Bladder microvascular endothelial cell (primary cell): ENCODE data around the gene CASP7. TPM values are rescaled to one million over a fixed set of nuclear protein-coding genes. Genes with fewer than 3 reads are reported as not detected.

ENCODE experiments used
- total RNA-seq: library from RNA; depleted of rRNA; stranded (reverse); fragments of >200 nt; gene quantifications from 2 replicates; pipeline ENCODE4 v1.2.3, GENCODE V29; 2014

CASP7 gene
- total RNA-seq: 47.6 and 109 TPM in 2 replicates

GRCh38 chr10:113679463-113680189 lies at the start of gene CASP7:
CASP7 (plus strand) TSS chr10:113679912; CDS start chr10:113697494, 17,582 bp downstream.

GRCh38 chr10:113663908-113664307 lies 15.8 kb upstream of the CASP7 start, which contains the start of gene NRAP:
NRAP (minus strand) TSS chr10:113664041; CDS start chr10:113663882, 159 bp downstream.

GRCh38 chr10:113751181-113751732 lies 71.5 kb downstream of the CASP7 start, which contains the start of gene PLEKHS1:
PLEKHS1 (plus strand) TSS chr10:113751682; CDS start chr10:113755278, 3,596 bp downstream.

Other genes with a start within 250 kb of the CASP7 start
- under 0.01 TPM in 1 of 2 replicates, not detected in the other for gene HABP2, start 126.9 kb upstream of the CASP7 start, total RNA-seq
- gene NRAP, start 15.9 kb upstream of the CASP7 start, total RNA-seq: not detected in 2 replicates
- not detected in 2 replicates for gene PLEKHS1, start 71.8 kb downstream of the CASP7 start, total RNA-seq
- 5.2 and 9.1 TPM in 2 replicates for gene DCLRE1A, start 174.2 kb downstream of the CASP7 start, total RNA-seq
- gene NHLRC2, start 174.7 kb downstream of the CASP7 start, total RNA-seq: 6.2 and 17.9 TPM in 2 replicates